NCI-H526 treated with DMSO at 0.1 percent for 48 hours (cell line): ENCODE measurements around the gene LETM1.
A peak's percentile ranks its signal among the peaks of the same experiment; 100 is the strongest.

Source experiments
- DNase-seq: peaks from one replicate; lab custom pipeline; 2025; lab: John Stamatoyannopoulos, UW

LETM1 gene

GRCh38 chr4:1872870-1873269 is 16.9 kb upstream of the LETM1 start:
- DNase-seq: no peak

- no peak for DNase-seq
Observed at GRCh38 chr4:1871471-1872021, 15.6 kb upstream of the LETM1 start.

GRCh38 chr4:1870578-1871443 is 14.9 kb upstream of the LETM1 start, which contains the start of gene NSD2:
Gene NSD2 (plus strand): TSS chr4:1871393. CDS start chr4:1900655, 29,262 bp downstream.
- DNase-seq: peak; percentile 83

GRCh38 chr4:1870328-1870577 is 14.3 kb upstream of the LETM1 start:
- peak; percentile 69 for DNase-seq

- no peak for DNase-seq
Observed at GRCh38 chr4:1869530-1870327, 13.8 kb upstream of the LETM1 start.

GRCh38 chr4:1868912-1869311 is 13.0 kb upstream of the LETM1 start:
- DNase-seq: no peak

GRCh38 chr4:1868293-1868692 is 12.3 kb upstream of the LETM1 start:
- DNase-seq: no peak

- no peak for DNase-seq
Observed at GRCh38 chr4:1866189-1866661, 10.3 kb upstream of the LETM1 start.

GRCh38 chr4:1864076-1865008 is 8.4 kb upstream of the LETM1 start:
- no peak for DNase-seq

GRCh38 chr4:1863297-1864033 is 7.5 kb upstream of the LETM1 start:
- DNase-seq: no peak

- DNase-seq: no peak
Observed at GRCh38 chr4:1862961-1863296, 7.0 kb upstream of the LETM1 start.

GRCh38 chr4:1862055-1862911 is 6.3 kb upstream of the LETM1 start:
- no peak for DNase-seq

- no peak for DNase-seq
Observed at GRCh38 chr4:1859389-1859753, 3.4 kb upstream of the LETM1 start.

GRCh38 chr4:1857931-1858330 is 2.0 kb upstream of the LETM1 start:
- DNase-seq: no peak

GRCh38 chr4:1856943-1857699 is 1.2 kb upstream of the LETM1 start:
- no peak for DNase-seq

GRCh38 chr4:1855333-1856070 is 454 bp downstream of the LETM1 start:
- no peak for DNase-seq

- DNase-seq: no peak
Observed at GRCh38 chr4:1854752-1855151, 1.2 kb downstream of the LETM1 start.

GRCh38 chr4:1852904-1853623 is 2.9 kb downstream of the LETM1 start:
- no peak for DNase-seq
